ENCODE data around the gene OR51B2.
"Not testable (repeated sequence)": the region's sequence is repeated elsewhere in the genome, so short reads cannot be mapped to it uniquely, and the experiment has no call there.

OR51B2 gene, protein sequence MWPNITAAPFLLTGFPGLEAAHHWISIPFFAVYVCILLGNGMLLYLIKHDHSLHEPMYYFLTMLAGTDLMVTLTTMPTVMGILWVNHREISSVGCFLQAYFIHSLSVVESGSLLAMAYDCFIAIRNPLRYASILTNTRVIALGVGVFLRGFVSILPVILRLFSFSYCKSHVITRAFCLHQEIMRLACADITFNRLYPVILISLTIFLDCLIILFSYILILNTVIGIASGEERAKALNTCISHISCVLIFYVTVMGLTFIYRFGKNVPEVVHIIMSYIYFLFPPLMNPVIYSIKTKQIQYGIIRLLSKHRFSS

DNA sequence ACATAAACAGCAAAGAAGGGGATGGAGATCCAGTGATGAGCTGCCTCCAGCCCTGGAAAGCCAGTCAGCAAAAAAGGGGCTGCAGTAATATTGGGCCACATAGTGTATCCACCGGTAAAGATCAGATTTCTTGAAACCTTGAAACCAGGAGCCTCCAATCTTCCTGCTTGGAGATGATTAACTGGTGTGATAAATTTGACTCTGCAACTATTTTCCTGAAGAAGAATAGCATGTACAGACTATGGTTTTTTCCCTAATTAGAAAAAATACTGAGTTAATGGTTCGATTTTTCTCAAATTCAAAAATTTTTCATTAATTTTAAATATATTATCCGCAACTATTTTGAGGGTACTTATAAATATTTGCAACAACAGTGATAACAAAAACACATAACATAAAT, at the start of gene OR51B2:
TSS of gene OR51B2 (minus strand) at position 101 of the 400 bp plus-strand sequence. CDS start at position 101, 0 bp downstream.
- Histone ChIP-seq H3K36me3 (ENCODE audit: control insufficient read depth, insufficient read depth, low read length) (no peaks in the 10 kb centered on the region), H3K9me3 (ENCODE audit: control insufficient read depth, insufficient read depth, low read length) (no peaks in the 10 kb centered on the region), H3K27me3 (ENCODE audit: control insufficient read depth, insufficient read depth, low read length) (no peaks in the 10 kb centered on the region), H3K9ac (ENCODE audit: low read depth, low read length) (no peak within 1 kb of the TSS), H3K4me3 (ENCODE audit: low read depth, low read length) (no peak within 1 kb of the TSS), H3K4me1 (ENCODE audit: control insufficient read depth, insufficient read depth, low read length) (no peaks in the 10 kb centered on the region)

DNA sequence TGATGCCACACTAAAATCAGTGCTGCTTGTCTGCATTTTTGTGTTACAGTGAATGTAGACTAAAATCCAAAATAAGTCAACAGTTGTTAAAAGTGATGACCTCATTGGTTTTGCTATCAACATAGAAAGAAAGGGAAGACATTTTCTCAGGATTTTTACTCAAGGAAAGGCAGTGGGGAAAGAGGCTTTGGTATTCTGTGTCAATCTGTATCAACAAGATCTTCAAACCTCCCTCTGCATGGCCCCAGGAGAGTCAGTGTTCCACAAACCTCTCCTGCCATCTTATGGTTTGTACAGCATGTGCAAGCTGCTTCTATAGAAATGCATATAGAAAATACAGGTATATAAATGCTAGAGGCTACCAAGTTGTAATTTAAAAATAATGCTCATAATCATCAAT, 45.7 kb upstream of the OR51B2 start:
- peaks cover 3% of the 10 kb centered on the region for H3K9me3 ChIP-seq (ENCODE audit: control insufficient read depth, insufficient read depth, low read length)
- no peaks in the 10 kb centered on the region for H3K36me3 ChIP-seq (ENCODE audit: control insufficient read depth, insufficient read depth, low read length)
- H3K27me3 ChIP-seq (ENCODE audit: control insufficient read depth, insufficient read depth, low read length), result no peaks in the 10 kb centered on the region
- no peaks in the 10 kb centered on the region for H3K4me1 ChIP-seq (ENCODE audit: control insufficient read depth, insufficient read depth, low read length)
- H3K4me3 ChIP-seq (ENCODE audit: low read depth, low read length), result no peak overlapping the region
- H3K9ac ChIP-seq (ENCODE audit: low read depth, low read length), result no peak overlapping the region

DNA sequence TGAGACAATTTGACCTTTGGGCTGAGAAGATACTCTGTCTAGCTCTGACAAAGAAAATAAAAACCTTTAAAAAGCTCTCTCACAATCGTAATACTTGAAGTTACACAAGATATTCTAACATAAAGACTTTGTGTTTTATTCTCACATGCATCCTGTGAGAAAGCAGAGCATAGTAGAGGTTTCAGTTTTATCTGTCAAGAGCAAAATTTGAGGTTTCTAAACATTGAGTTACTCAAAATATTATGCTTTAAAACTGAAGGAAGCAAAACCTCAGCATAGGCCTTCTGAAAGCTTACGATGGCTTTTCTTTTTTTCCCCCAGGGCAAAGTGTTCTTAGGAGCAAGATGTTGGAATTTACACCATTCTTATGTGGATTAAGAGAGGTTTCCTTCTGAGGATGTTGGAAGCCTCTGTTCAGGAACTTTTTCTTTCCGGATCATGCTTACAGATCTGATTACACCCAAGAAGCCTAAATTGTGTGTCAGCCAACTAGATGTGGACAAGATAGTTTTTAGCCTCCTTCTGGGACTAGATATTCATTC, 44.5 kb upstream of the OR51B2 start:
- Histone ChIP-seq H3K4me1 (ENCODE audit: control insufficient read depth, insufficient read depth, low read length) (no peaks in the 10 kb centered on the region), H3K36me3 (ENCODE audit: control insufficient read depth, insufficient read depth, low read length) (no peaks in the 10 kb centered on the region), H3K4me3 (ENCODE audit: low read depth, low read length) (no peak overlapping the region), H3K9me3 (ENCODE audit: control insufficient read depth, insufficient read depth, low read length) (peaks cover 3% of the 10 kb centered on the region), H3K27me3 (ENCODE audit: control insufficient read depth, insufficient read depth, low read length) (no peaks in the 10 kb centered on the region), H3K9ac (ENCODE audit: low read depth, low read length) (no peak overlapping the region)

DNA sequence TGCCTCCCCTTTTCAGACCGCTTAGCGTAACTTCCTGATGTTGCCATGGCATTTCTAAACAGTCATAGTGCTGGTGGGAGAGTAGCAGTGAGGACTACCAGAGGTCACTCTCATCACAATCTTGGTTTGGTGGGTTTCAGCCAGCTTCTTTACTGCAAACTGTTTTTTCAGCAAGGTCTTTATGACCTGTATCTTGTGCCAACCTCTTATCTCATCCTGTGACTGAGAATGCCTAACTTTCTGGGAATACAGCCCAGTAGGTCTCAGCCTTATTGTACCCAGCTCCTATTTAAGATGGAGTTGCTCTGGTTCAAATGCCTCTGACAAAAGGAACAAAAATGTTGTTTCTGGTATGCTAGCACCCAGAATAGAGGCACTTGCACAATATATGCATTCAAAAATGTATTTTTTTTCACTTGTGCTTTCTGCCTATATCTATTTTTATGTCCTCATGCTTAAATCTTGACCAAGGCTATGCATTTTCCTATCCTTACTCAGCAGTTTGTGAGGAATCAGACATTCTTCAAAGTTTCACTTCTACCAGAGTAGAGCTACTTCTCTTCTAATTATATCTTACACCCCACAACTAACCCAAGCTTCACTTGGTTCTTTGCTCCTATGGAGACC, 43.5 kb upstream of the OR51B2 start:
- Histone ChIP-seq H3K4me1 (ENCODE audit: control insufficient read depth, insufficient read depth, low read length) (no peaks in the 10 kb centered on the region), H3K27me3 (ENCODE audit: control insufficient read depth, insufficient read depth, low read length) (no peaks in the 10 kb centered on the region), H3K4me3 (ENCODE audit: low read depth, low read length) (no peak overlapping the region), H3K9ac (ENCODE audit: low read depth, low read length) (no peak overlapping the region), H3K36me3 (ENCODE audit: control insufficient read depth, insufficient read depth, low read length) (no peaks in the 10 kb centered on the region), H3K9me3 (ENCODE audit: control insufficient read depth, insufficient read depth, low read length) (no peaks in the 10 kb centered on the region)

DNA sequence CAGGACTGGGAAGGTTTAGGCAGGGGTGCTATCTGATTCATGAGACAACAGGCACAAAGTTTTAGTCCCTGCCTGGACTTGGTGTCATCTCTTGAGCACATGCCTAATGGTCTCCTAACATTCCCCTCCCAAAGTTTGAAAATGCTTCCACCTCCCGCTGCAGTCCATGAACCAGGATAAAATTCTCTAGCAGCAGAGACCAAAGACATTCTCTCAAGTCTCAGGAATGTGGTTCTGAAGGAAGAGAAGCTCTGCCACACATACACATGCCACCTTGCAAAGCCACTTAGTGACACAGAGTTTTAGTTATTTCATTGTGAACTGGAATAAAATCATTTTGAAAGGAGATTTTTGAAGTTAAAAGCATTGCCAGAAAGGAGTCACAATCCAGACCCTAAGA, 42.8 kb upstream of the OR51B2 start:
- H3K9me3 ChIP-seq (ENCODE audit: control insufficient read depth, insufficient read depth, low read length), result no peaks in the 10 kb centered on the region
- H3K36me3 ChIP-seq (ENCODE audit: control insufficient read depth, insufficient read depth, low read length), result no peaks in the 10 kb centered on the region
- no peak overlapping the region for H3K4me3 ChIP-seq (ENCODE audit: low read depth, low read length)
- H3K9ac ChIP-seq (ENCODE audit: low read depth, low read length), result no peak overlapping the region
- no peaks in the 10 kb centered on the region for H3K27me3 ChIP-seq (ENCODE audit: control insufficient read depth, insufficient read depth, low read length)
- no peaks in the 10 kb centered on the region for H3K4me1 ChIP-seq (ENCODE audit: control insufficient read depth, insufficient read depth, low read length)

DNA sequence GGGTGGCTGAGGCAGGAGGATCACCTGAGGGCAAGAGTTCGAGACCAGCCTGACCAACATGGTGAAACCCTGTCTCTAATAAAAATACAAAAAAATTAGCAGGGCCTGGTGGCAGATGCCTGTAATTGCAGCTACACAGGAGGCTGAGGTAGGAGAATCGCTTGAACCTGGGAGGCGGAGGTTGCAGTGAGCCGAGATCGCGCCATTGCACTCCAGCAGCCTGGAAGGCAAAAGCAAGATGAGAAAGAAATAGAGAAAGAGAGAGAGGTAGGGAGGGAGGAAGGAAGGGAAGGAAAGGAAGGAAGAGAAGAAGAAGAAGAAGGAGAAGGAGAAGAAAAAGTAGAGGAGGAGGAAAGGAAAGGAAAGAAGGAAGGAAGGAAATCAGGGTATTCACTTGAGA, 42.3 kb upstream of the OR51B2 start:
- not testable (repeated sequence) for H3K9me3 ChIP-seq (ENCODE audit: control insufficient read depth, insufficient read depth, low read length); H3K9ac ChIP-seq (ENCODE audit: low read depth, low read length); H3K27me3 ChIP-seq (ENCODE audit: control insufficient read depth, insufficient read depth, low read length); H3K4me3 ChIP-seq (ENCODE audit: low read depth, low read length); H3K4me1 ChIP-seq (ENCODE audit: control insufficient read depth, insufficient read depth, low read length); H3K36me3 ChIP-seq (ENCODE audit: control insufficient read depth, insufficient read depth, low read length)

DNA sequence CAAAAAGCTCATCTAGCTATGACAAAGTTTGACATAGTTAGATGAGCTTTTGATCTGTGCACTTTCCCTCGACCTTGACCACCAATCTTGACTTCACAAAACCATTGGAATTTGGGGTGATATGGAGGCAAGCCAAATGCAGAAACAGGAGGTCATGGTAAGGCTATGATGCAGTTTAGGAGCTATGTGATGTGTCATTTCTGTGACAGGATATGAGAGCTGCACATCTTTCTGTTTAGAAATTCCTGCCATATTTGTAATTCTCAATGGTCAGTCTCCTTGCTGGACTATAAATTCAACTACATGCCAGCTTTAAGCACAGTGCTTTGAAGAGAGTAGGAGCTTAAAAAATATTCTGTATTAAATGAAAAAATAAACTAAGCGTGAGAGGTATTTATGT, 40.1 kb upstream of the OR51B2 start:
- no peaks in the 10 kb centered on the region for H3K27me3 ChIP-seq (ENCODE audit: control insufficient read depth, insufficient read depth, low read length)
- H3K9ac ChIP-seq (ENCODE audit: low read depth, low read length), result no peak overlapping the region
- no peak overlapping the region for H3K4me3 ChIP-seq (ENCODE audit: low read depth, low read length)
- H3K4me1 ChIP-seq (ENCODE audit: control insufficient read depth, insufficient read depth, low read length), result no peaks in the 10 kb centered on the region
- no peaks in the 10 kb centered on the region for H3K36me3 ChIP-seq (ENCODE audit: control insufficient read depth, insufficient read depth, low read length)
- no peaks in the 10 kb centered on the region for H3K9me3 ChIP-seq (ENCODE audit: control insufficient read depth, insufficient read depth, low read length)

DNA sequence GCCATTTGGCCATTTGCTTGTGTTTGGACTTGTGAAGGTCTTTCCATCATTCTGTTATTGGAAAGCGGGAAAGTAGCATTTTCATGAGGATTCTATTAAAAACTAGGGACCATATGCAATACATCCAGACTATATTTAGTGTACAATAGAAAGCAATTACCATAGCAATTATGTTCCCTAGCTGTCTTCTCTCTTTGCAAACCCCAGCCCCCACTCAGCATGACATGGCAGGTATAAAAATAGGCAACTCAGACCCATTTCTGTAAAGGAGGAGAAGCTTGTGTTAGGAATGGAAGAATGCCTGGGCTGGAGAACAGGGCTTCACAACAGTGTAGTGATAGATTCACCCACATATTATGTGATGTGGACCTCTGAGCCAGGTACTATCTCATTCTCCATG, 39.6 kb upstream of the OR51B2 start:
- H3K9me3 ChIP-seq (ENCODE audit: control insufficient read depth, insufficient read depth, low read length), result no peaks in the 10 kb centered on the region
- no peaks in the 10 kb centered on the region for H3K4me1 ChIP-seq (ENCODE audit: control insufficient read depth, insufficient read depth, low read length)
- H3K27me3 ChIP-seq (ENCODE audit: control insufficient read depth, insufficient read depth, low read length), result no peaks in the 10 kb centered on the region
- no peak overlapping the region for H3K4me3 ChIP-seq (ENCODE audit: low read depth, low read length)
- no peaks in the 10 kb centered on the region for H3K36me3 ChIP-seq (ENCODE audit: control insufficient read depth, insufficient read depth, low read length)
- H3K9ac ChIP-seq (ENCODE audit: low read depth, low read length), result no peak overlapping the region

DNA sequence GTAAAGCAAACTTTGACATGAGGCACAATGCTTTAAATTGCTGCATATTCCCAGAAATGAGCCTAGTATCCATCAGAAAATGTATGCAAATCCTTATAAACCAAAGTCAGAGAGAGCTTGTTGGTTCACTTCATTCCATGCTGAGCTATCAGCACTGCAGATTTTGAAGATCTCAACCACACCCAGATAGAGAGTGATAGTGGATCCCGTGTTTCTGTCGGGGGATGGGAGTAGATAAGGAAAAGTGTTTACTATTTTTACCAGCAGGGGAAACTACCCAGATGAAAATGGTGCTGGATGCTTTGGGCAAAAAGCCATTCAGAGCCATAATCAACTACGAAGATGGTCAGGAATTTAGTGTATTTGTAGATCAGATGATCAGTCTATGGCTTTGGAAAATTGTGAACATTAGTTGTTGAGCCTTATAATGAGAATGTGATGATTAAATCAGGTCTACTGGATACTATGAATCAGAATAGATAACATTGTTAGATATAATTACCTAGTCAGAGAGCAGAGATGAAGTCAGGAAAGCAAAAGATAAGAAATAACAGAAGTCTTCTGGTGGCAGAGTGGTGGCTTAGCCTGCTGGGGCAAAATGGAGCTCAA, 38.0 kb upstream of the OR51B2 start:
- Histone ChIP-seq H3K9ac (ENCODE audit: low read depth, low read length) (no peak overlapping the region), H3K4me3 (ENCODE audit: low read depth, low read length) (no peak overlapping the region)

DNA sequence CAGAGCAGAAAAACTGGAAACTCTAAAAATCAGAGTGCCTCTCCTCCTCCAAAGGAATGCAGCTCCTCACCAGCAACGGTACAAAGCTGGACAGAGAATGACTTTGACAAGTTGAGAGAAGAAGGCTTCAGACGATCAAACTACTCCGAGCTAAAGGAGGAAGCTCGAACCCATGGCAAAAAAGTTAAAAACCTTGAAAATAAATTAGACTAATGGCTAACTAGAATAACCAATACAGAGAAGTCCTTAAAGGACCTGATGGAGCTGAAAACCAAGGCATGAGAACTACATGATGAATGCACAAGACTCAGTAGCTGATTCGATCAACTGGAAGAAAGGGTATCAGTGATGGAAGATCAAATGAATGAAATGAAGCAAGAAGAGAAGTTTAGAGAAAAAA, 31.9 kb upstream of the OR51B2 start:
- H3K4me3 ChIP-seq (ENCODE audit: low read depth, low read length); H3K9ac ChIP-seq (ENCODE audit: low read depth, low read length); H3K27me3 ChIP-seq (ENCODE audit: control insufficient read depth, insufficient read depth, low read length); H3K4me1 ChIP-seq (ENCODE audit: control insufficient read depth, insufficient read depth, low read length); H3K36me3 ChIP-seq (ENCODE audit: control insufficient read depth, insufficient read depth, low read length); H3K9me3 ChIP-seq (ENCODE audit: control insufficient read depth, insufficient read depth, low read length): not testable (repeated sequence)

More for the DNA sequence above, 38.0 kb upstream of the OR51B2 start:
- H3K27me3 ChIP-seq (ENCODE audit: control insufficient read depth, insufficient read depth, low read length), result no peaks in the 10 kb centered on the region
- H3K36me3 ChIP-seq (ENCODE audit: control insufficient read depth, insufficient read depth, low read length), result no peaks in the 10 kb centered on the region
- H3K9me3 ChIP-seq (ENCODE audit: control insufficient read depth, insufficient read depth, low read length), result no peaks in the 10 kb centered on the region
- no peaks in the 10 kb centered on the region for H3K4me1 ChIP-seq (ENCODE audit: control insufficient read depth, insufficient read depth, low read length)

DNA sequence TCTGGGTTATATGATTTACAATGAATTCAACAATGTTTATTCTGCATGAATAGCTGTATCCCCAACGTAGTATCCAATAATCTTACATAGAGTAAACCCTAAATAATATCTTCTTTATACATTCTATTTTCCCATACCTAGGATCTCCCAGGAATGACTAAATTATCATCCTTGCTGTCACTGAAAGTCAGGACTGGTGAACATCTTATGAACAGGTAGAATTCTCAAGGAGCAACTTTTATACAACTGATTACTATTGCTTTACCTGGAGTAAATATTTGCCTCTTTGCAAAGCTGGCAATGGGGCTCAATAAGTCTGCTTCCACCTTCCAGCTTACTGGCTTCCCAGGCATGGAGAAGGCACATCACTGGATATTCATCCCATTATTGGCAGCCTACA, 27.1 kb upstream of the OR51B2 start, which contains the start of gene OR51B6:
TSS of gene OR51B6 (plus strand) at position 301 of the 400 bp plus-strand sequence. CDS start at position 301, 0 bp downstream.
- no peaks in the 10 kb centered on the region for H3K4me1 ChIP-seq (ENCODE audit: control insufficient read depth, insufficient read depth, low read length)
- H3K27me3 ChIP-seq (ENCODE audit: control insufficient read depth, insufficient read depth, low read length), result no peaks in the 10 kb centered on the region
- no peak within 1 kb of the TSS for H3K4me3 ChIP-seq (ENCODE audit: low read depth, low read length)
- no peaks in the 10 kb centered on the region for H3K9me3 ChIP-seq (ENCODE audit: control insufficient read depth, insufficient read depth, low read length)
- H3K36me3 ChIP-seq (ENCODE audit: control insufficient read depth, insufficient read depth, low read length), result no peaks in the 10 kb centered on the region
- H3K9ac ChIP-seq (ENCODE audit: low read depth, low read length), result no peak within 1 kb of the TSS

DNA sequence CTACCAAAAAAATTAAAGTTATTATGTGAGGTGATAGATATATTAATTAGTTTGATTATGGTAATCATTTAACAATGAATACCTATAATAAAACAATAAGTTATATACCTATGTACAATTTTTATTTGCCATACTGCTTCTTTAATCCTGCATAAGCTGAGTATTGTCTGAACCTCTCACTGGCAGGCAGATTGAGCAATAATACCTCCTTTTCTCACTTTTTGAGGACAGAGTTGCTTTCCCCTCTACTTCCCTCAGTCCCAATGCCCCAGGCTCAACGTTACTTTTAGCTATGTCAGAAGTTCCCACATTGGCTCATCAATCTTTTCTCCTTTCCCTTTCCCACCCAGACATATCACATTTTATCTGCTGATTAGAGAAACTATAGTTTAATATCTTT, 25.5 kb upstream of the OR51B2 start:
- no peaks in the 10 kb centered on the region for H3K36me3 ChIP-seq (ENCODE audit: control insufficient read depth, insufficient read depth, low read length)
- no peak overlapping the region for H3K4me3 ChIP-seq (ENCODE audit: low read depth, low read length)
- no peak overlapping the region for H3K9ac ChIP-seq (ENCODE audit: low read depth, low read length)
- no peaks in the 10 kb centered on the region for H3K4me1 ChIP-seq (ENCODE audit: control insufficient read depth, insufficient read depth, low read length)
- H3K27me3 ChIP-seq (ENCODE audit: control insufficient read depth, insufficient read depth, low read length), result no peaks in the 10 kb centered on the region
- no peaks in the 10 kb centered on the region for H3K9me3 ChIP-seq (ENCODE audit: control insufficient read depth, insufficient read depth, low read length)
